Tibial artery (tissue), 4 donors: Measurements from ENCODE around the gene DACH2.

Experiments used
- DNase-seq, 2 donors: peaks; one replicate each; pipeline ENCODE4 v3.0.0-alpha.2; 2019
- H3K27ac ChIP-seq, 2 donors: fragments of 200-600 bp; sonication (generic) in 1 of 2; 1 replicate in 1 of 2; 2 replicates in 1 of 2; pipeline ENCODE4 v1.5.1; 2018 to 2019; ENCODE audit warnings: mild to moderate bottlenecking in 1 of 2
- H3K27me3 ChIP-seq, 2 donors: fragments of 200-600 bp; sonication (generic) in 1 of 2; one replicate each; pipeline versions ENCODE4 v1.5.1 to v1.6.0; 2016 to 2019
- H3K36me3 ChIP-seq, 3 donors: fragments of 200-600 bp; sonication (generic) in 2 of 3; one replicate each; pipeline ENCODE4 v1.5.1; 2016 to 2019; ENCODE audit warnings: mild to moderate bottlenecking in 2 of 3
- H3K4me1 ChIP-seq, 4 donors: fragments of 200-600 bp; sonication (generic) in 2 of 4; 1 replicate in 3 of 4; 2 replicates in 1 of 4; pipeline ENCODE4 v1.5.1; 2016 to 2019
- H3K4me3 ChIP-seq, 2 donors: fragments of 200-600 bp; sonication (generic) in 1 of 2; 1 replicate in 1 of 2; 2 replicates in 1 of 2; pipeline ENCODE4 v1.5.1; 2018 to 2019; ENCODE audit warnings: mild to moderate bottlenecking in 2 of 2
- H3K9me3 ChIP-seq, 3 donors: fragments of 200-600 bp; sonication (generic) in 1 of 3; one replicate each; pipeline ENCODE4 v1.5.1; 2016 to 2019
- intact Hi-C: fragments of 100-400 bp; cut with DNase I; formaldehyde crosslinking; loops from one replicate; pipeline ENCODE4 v1.15.0; 2023; ENCODE audit warnings: low total_unique reads
- TF ChIP-seq, protein P1 (sequence below), 2 experiments: fragments of 200-600 bp in 1 of 2; fragments of 450-650 bp in 1 of 2; IDR thresholded peaks; one replicate each; pipeline ENCODE4 v1.5.1; 2017 to 2019; ENCODE audit warnings: antibody characterized with exemption in 2 of 2, mild to moderate bottlenecking in 1 of 2, moderate library complexity in 1 of 2

Gene DACH2

DNA sequence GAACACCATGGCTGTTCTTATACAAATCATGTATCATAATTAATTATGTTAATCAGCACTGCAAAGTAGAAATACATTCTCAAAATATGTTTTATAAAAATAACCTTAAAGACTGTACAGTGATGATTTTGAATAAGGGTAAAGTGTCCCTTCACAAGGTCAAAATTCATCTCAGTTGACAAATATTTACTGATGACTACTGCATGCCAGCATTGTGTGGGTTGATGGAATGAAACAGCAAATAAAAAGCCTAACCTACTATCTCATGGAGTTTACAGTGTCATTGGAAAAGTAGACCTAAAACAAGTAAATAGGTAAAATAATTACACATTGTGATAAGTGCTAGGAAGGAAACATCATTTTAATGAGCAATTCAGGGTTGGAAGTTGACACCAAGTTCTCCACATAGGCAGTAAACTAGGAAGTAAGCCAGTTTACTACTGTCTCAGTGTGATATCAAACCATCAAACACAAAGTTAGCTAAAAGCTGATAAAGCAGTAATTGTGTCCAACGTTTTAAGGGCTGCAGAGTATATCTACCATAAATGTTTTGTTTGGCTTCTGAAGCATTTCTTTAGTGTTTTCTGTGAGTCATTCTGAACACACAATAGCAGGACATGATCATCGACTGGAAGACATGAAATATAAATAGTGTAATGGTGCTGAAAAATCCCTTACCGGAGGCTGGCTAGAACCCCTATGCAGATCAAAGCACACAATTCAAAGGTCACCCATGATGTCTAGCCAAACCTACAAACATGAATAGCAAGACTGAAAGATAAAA lies 221.8 kb downstream of the DACH2 start:
- Histone ChIP-seq H3K4me1 (no peaks in the 10 kb centered on the region), H3K27me3 (no peaks in the 10 kb centered on the region), H3K4me3 (no peak overlapping the region), H3K36me3 (no peaks in the 10 kb centered on the region), H3K9me3 (no peaks in the 10 kb centered on the region), H3K27ac (no peak overlapping the region)
- no peak for DNase-seq
- TF ChIP-seq, protein P1, sequence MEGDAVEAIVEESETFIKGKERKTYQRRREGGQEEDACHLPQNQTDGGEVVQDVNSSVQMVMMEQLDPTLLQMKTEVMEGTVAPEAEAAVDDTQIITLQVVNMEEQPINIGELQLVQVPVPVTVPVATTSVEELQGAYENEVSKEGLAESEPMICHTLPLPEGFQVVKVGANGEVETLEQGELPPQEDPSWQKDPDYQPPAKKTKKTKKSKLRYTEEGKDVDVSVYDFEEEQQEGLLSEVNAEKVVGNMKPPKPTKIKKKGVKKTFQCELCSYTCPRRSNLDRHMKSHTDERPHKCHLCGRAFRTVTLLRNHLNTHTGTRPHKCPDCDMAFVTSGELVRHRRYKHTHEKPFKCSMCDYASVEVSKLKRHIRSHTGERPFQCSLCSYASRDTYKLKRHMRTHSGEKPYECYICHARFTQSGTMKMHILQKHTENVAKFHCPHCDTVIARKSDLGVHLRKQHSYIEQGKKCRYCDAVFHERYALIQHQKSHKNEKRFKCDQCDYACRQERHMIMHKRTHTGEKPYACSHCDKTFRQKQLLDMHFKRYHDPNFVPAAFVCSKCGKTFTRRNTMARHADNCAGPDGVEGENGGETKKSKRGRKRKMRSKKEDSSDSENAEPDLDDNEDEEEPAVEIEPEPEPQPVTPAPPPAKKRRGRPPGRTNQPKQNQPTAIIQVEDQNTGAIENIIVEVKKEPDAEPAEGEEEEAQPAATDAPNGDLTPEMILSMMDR (IDR thresholded peaks at IDR 0.05) = no peak
- intact Hi-C loops = no loop called here

DNA sequence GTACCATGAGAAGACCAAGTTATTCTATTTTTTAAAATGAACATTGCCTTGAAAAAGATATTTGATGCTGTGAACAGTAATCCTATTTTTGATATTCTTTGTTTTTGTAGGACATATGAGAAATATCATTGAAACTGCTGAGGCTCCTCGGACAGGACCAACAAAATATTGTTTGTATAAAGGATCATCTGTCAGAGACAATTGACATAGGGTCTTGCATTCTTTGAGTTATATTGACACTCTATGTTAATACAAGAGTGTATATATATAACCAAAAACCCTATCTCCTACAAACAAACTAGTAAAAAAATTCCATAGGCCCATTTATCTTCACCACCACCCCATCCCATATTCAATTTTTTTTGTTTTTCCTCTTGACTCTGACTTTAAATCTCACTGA lies 222.7 kb downstream of the DACH2 start:
- H3K9me3 ChIP-seq = no peaks in the 10 kb centered on the region
- no peaks in the 10 kb centered on the region for H3K27me3 ChIP-seq
- TF ChIP-seq, protein P1 (IDR thresholded peaks at IDR 0.05) = no peak
- H3K27ac ChIP-seq = no peak overlapping the region
- H3K4me1 ChIP-seq = no peaks in the 10 kb centered on the region
- no peaks in the 10 kb centered on the region for H3K36me3 ChIP-seq
- no peak overlapping the region for H3K4me3 ChIP-seq
- intact Hi-C loops = no loop called here
- no peak for DNase-seq

DNA sequence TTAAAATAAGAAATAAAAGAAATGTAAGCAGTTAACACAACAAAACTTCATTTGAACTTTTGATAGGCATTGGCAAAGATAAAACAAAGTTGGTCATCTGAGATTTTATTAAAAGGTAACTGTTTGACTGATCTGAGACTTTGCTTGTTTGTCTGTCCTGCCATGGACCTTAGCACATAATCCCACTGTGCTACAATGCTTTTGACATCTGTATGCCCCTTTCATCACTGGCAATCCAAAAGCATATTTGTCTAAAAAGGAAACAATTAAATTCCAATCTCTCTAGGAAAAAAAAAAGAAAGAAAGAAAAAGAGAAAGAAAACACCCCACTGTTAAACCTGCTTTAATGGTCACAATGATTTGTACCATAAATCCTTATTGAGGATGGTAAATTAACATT lies 231.0 kb downstream of the DACH2 start:
- Histone ChIP-seq H3K27ac (no peak overlapping the region), H3K4me3 (no peak overlapping the region), H3K9me3 (no peaks in the 10 kb centered on the region), H3K27me3 (no peaks in the 10 kb centered on the region), H3K4me1 (no peaks in the 10 kb centered on the region), H3K36me3 (no peaks in the 10 kb centered on the region)
- DNase-seq = no peak
- TF ChIP-seq, protein P1 (IDR thresholded peaks at IDR 0.05) = no peak
- intact Hi-C loops = no loop called here

DNA sequence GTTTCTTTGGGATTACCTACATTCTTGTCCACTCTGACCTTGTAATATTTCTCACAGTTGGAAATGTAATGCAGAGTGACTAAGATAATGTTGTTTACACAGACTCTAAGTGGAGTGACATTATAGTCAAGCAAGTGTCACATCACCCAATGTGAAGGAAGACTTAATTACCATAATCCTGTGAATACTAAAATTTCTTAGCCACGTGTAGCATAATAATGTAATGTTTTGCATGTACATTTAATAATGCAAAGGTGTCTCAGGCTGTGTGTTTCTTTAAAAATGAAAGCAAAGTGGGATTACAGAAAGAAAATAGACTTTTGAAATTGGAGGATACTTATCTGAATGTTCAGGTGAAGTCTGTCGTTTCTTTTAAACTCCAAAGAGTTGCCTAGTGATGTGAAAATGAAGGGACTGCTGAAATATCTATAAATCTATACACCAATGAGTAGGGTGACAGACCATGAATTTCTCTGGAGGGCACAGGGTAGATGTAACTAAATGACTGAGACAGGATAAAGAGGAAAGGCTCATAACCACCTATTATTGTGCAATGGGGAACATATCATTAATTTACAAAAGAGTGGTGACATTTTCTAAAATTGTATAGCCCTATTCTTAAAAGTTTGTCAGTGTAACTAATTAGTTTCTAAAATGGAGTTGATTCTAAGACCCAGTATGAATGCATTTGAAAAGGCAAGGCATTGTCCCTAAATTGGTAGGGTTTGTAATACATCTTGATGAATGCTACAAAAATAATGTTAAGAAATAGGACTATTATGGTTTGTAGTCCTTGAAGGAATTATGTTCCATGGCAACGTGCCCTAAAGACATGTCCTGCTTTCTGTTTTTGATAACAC lies 235.7 kb downstream of the DACH2 start:
- TF ChIP-seq, protein P1 (IDR thresholded peaks at IDR 0.05) = no peak
- Histone ChIP-seq H3K4me3 (no peak overlapping the region), H3K9me3 (no peaks in the 10 kb centered on the region), H3K27ac (no peak overlapping the region), H3K36me3 (no peaks in the 10 kb centered on the region), H3K27me3 (no peaks in the 10 kb centered on the region), H3K4me1 (no peaks in the 10 kb centered on the region)
- DNase-seq = no peak
- intact Hi-C loops = no loop called here

DNA sequence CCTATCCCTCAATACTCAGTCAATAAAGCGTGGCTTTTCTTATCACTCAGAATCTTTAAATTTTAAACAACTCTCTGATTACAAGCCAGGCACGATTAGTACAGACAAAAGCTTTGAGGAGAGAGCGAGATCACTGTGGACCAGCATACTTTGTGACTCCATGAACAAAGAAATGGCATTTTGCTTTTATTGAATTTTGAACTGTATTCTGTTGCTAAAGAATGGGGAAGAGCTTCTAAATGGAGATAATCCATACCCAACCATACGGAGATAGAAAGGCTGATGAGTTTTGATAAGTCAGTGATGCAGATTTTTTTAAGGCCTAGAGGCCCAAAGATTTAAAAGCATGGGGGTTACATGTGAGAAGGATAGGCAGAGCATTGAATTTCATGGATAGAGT lies 259.1 kb downstream of the DACH2 start:
- H3K4me1 ChIP-seq = no peaks in the 10 kb centered on the region
- no peaks in the 10 kb centered on the region for H3K27me3 ChIP-seq
- H3K36me3 ChIP-seq = no peaks in the 10 kb centered on the region
- H3K4me3 ChIP-seq = no peak overlapping the region
- no peaks in the 10 kb centered on the region for H3K9me3 ChIP-seq
- no peak overlapping the region for H3K27ac ChIP-seq
- DNase-seq = no peak
- TF ChIP-seq, protein P1 (IDR thresholded peaks at IDR 0.05) = no peak
- intact Hi-C loops = no loop called here
